ENCODE data around the gene TPGS2. TPM values are rescaled to one million over a fixed set of nuclear protein-coding genes. Genes with fewer than 3 reads are reported as not detected.

The TPGS2 gene
- total RNA-seq, 1 experiment from 2014 or later: 40.9 TPM

DNA sequence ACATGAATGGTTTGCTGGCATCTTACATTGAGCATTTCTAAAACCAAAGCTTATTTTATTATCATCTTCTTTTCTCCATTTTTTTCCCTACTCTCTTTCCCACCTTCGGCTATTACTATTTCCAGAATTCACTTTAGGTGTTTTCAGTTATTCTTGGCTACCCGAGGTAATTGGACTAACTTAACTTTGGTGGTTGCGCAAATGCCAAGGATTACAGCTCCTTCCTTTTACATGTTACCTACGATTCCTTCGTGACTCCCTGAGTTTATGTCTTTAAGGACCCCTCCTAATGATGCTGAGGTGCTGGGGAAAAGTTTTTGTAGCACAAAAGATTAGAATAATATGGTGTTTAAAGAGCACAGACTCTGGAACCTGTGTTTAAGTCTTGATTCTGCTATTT is 14.4 kb upstream of the TPGS2 start:
- intact Hi-C loops (cut with micrococcal nuclease): no loop called here
- POLR2A ChIA-PET: interaction anchor here (0.7 kb wide), 1 partner anchor 14 kb away, joined by 3 read pairs; the partner anchor contains the start of genes KIAA1328 and TPGS2
- Mint-ChIP-seq H3K4me1 (ENCODE audit: insufficient read depth, unreplicated experiment) (no peaks in the 10 kb centered on the region), H3K36me3 (ENCODE audit: insufficient read depth, unreplicated experiment) (no peaks in the 10 kb centered on the region), H3K27ac (ENCODE audit: low read depth, unreplicated experiment) (no peak overlapping the region), H3K9me3 (ENCODE audit: unreplicated experiment) (no peaks in the 10 kb centered on the region), H3K27me3 (ENCODE audit: insufficient read depth, unreplicated experiment) (no peaks in the 10 kb centered on the region), H3K4me3 (ENCODE audit: unreplicated experiment) (no peak overlapping the region)
- DNase-seq (ENCODE audit: unreplicated experiment): no peak
- TF ChIP-seq, protein P1, sequence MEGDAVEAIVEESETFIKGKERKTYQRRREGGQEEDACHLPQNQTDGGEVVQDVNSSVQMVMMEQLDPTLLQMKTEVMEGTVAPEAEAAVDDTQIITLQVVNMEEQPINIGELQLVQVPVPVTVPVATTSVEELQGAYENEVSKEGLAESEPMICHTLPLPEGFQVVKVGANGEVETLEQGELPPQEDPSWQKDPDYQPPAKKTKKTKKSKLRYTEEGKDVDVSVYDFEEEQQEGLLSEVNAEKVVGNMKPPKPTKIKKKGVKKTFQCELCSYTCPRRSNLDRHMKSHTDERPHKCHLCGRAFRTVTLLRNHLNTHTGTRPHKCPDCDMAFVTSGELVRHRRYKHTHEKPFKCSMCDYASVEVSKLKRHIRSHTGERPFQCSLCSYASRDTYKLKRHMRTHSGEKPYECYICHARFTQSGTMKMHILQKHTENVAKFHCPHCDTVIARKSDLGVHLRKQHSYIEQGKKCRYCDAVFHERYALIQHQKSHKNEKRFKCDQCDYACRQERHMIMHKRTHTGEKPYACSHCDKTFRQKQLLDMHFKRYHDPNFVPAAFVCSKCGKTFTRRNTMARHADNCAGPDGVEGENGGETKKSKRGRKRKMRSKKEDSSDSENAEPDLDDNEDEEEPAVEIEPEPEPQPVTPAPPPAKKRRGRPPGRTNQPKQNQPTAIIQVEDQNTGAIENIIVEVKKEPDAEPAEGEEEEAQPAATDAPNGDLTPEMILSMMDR (IDR thresholded peaks at IDR 0.05; ENCODE audit: unreplicated experiment): no peak
- BruUV-seq (replicated peaks): no TSS peak
- CTCF ChIA-PET: interaction anchor here (0.7 to 0.8 kb wide), 2 partner anchors 13 to 1000 kb away, joined by 3 read pairs; no protein-coding TSS in a partner anchor

GRCh38 chr18:36839835-36840234 is 11.0 kb upstream of the TPGS2 start:
- no peaks in the 10 kb centered on the region for H3K27me3 Mint-ChIP-seq (ENCODE audit: insufficient read depth, unreplicated experiment)
- ChIA-PET POLR2A (interaction anchor here (0.6 to 2.4 kb wide), 4 partner anchors 11 to 888 kb away, joined by 3 to 13 read pairs (median 3); partner anchors contain the start of genes KIAA1328 and TPGS2), CTCF (interaction anchor here (0.7 kb wide), 1 partner anchor 30 kb away, joined by 3 read pairs; no protein-coding TSS in a partner anchor)
- H3K27ac Mint-ChIP-seq (ENCODE audit: low read depth, unreplicated experiment): no peak overlapping the region
- DNase-seq (ENCODE audit: unreplicated experiment): no peak
- H3K9me3 Mint-ChIP-seq (ENCODE audit: unreplicated experiment): no peaks in the 10 kb centered on the region
- no peak overlapping the region for H3K4me3 Mint-ChIP-seq (ENCODE audit: unreplicated experiment)
- no peaks in the 10 kb centered on the region for H3K36me3 Mint-ChIP-seq (ENCODE audit: insufficient read depth, unreplicated experiment)
- BruUV-seq (replicated peaks): no TSS peak
- TF ChIP-seq, protein P1 (IDR thresholded peaks at IDR 0.05; ENCODE audit: unreplicated experiment): no peak
- no peaks in the 10 kb centered on the region for H3K4me1 Mint-ChIP-seq (ENCODE audit: insufficient read depth, unreplicated experiment)
- intact Hi-C loops (cut with micrococcal nuclease): no loop called here

DNA sequence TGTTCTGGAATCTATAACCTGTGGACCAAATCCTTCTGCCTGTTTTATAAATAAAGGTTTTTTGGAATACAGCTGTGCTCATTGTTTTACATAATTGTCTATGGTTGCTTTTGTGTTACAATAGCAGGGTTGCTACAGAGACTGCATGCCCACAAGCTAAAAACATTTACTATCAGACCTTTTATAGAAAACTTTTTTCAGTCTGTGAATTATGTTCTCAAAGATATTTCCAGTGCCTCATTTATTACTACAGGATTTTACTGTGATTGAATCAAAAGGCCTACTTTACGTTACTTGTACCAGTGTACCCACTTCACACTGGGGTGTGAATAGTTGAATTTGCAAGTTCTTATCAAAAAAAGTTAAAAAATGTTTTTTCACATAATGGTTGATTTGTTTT is 7.1 kb upstream of the TPGS2 start:
- Mint-ChIP-seq H3K27me3 (ENCODE audit: insufficient read depth, unreplicated experiment) (no peaks in the 10 kb centered on the region), H3K9me3 (ENCODE audit: unreplicated experiment) (no peaks in the 10 kb centered on the region), H3K36me3 (ENCODE audit: insufficient read depth, unreplicated experiment) (no peaks in the 10 kb centered on the region), H3K4me1 (ENCODE audit: insufficient read depth, unreplicated experiment) (no peaks in the 10 kb centered on the region), H3K4me3 (ENCODE audit: unreplicated experiment) (no peak overlapping the region), H3K27ac (ENCODE audit: low read depth, unreplicated experiment) (no peak overlapping the region)
- intact Hi-C loops (cut with micrococcal nuclease): no loop called here
- no TSS peak for BruUV-seq (replicated peaks)
- DNase-seq (ENCODE audit: unreplicated experiment): no peak
- ChIA-PET POLR2A (no interaction called here), CTCF (no interaction called here)
- TF ChIP-seq, protein P1 (IDR thresholded peaks at IDR 0.05; ENCODE audit: unreplicated experiment): no peak

DNA sequence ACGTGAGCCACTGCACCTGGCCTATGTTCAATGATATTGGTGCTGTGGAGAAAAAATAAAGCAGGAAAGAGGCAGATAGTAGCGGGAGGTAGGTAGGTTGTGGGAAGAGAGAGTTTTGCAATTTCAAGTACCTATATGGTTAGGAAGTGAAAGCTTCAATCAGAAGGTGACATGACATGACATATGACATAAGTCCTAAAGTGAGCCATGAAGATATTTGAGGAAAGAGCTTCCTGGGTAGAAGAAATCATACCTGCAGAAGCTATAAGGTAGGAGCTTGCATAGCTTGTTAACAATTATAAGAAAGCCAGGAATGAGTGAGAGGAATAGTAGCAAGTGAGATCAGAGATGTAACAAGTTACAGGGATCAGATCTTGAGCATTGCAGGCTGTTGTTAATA is 4.3 kb upstream of the TPGS2 start:
- no peaks in the 10 kb centered on the region for H3K9me3 Mint-ChIP-seq (ENCODE audit: unreplicated experiment)
- POLR2A ChIA-PET: interaction anchor here (0.6 kb wide), 1 partner anchor 978 kb away, joined by 3 read pairs; no protein-coding TSS in a partner anchor
- TF ChIP-seq, protein P1 (IDR thresholded peaks at IDR 0.05; ENCODE audit: unreplicated experiment): no peak
- H3K4me1 Mint-ChIP-seq (ENCODE audit: insufficient read depth, unreplicated experiment): peaks cover 14% of the 10 kb centered on the region
- no peak for DNase-seq (ENCODE audit: unreplicated experiment)
- no peaks in the 10 kb centered on the region for H3K27me3 Mint-ChIP-seq (ENCODE audit: insufficient read depth, unreplicated experiment)
- H3K36me3 Mint-ChIP-seq (ENCODE audit: insufficient read depth, unreplicated experiment): no peaks in the 10 kb centered on the region
- BruUV-seq (replicated peaks): no TSS peak
- CTCF ChIA-PET: interaction anchor here (0.7 kb wide), 1 partner anchor 62 kb away, joined by 3 read pairs; no protein-coding TSS in a partner anchor
- intact Hi-C loops (cut with micrococcal nuclease): no loop called here
- H3K27ac Mint-ChIP-seq (ENCODE audit: low read depth, unreplicated experiment): no peak overlapping the region
- H3K4me3 Mint-ChIP-seq (ENCODE audit: unreplicated experiment): no peak overlapping the region

Data from MCF 10A (cell line).